Activated B cell treated with CpG ODN at 0.5 μM for 24 hours (primary cell): ENCODE data around the gene STK10. TPM values are rescaled to one million over a fixed set of nuclear protein-coding genes. Genes with fewer than 3 reads are reported as not detected.

Experiments
- ATAC-seq: fragments of 200-7000 bp; cut with Tn5 transposase; one replicate; pipeline ENCODE4 v1.10.0; 2021; ENCODE audit warnings: low read depth, mild to moderate bottlenecking, moderate library complexity
- CTCF ChIA-PET: fragments of 350-600 bp; sonication (Branson Sonifier 250); formaldehyde crosslinking; loops from one replicate; lab custom pipeline; 2021; ENCODE audit warnings: antibody characterized with exemption; lab: Charles Lee
- POLR2A ChIA-PET: fragments of 350-600 bp; sonication (Branson Sonifier 250); formaldehyde crosslinking; loops from one replicate; lab custom pipeline; 2021; ENCODE audit warnings: antibody characterized with exemption; lab: Charles Lee
- DNase-seq: peaks from one replicate; pipeline ENCODE4 v3.0.0; 2022
- H3K27ac Mint-ChIP-seq: one replicate; pipeline ENCODE4 v1.8.0; 2020; ENCODE audit warnings: mixed read lengths
- H3K27me3 Mint-ChIP-seq: one replicate; pipeline ENCODE4 v1.8.0; 2021; ENCODE audit warnings: mixed read lengths
- H3K36me3 Mint-ChIP-seq: one replicate; pipeline ENCODE4 v1.8.0; 2021; ENCODE audit warnings: low read depth, mixed read lengths
- H3K4me1 Mint-ChIP-seq: one replicate; pipeline ENCODE4 v1.8.0; 2021; ENCODE audit warnings: mixed read lengths
- H3K4me3 Mint-ChIP-seq: one replicate; pipeline ENCODE4 v1.8.0; 2020; ENCODE audit warnings: mild to moderate bottlenecking, mixed read lengths
- H3K9me3 Mint-ChIP-seq: one replicate; pipeline ENCODE4 v1.8.0; 2020; ENCODE audit warnings: mixed read lengths
- CTCF ChIP-seq: fragments of 200-600 bp; IDR thresholded peaks from one replicate; pipeline ENCODE4 v1.8.0; 2022; ENCODE audit warnings: antibody characterized with exemption, mild to moderate bottlenecking
- intact Hi-C: fragments of 100-400 bp; cut with micrococcal nuclease; formaldehyde crosslinking; loops from one replicate; pipeline ENCODE4 v1.15.1; 2024
- total RNA-seq: library from RNA; stranded (reverse); gene quantifications from 2 replicates; pipeline ENCODE4 v1.2.3, GENCODE V29; 2022

STK10 gene
- total RNA-seq, 1 donor from 2014 or later: 276 TPM

- Mint-ChIP-seq H3K4me1 (peaks cover 72% of the 10 kb centered on the region), H3K36me3 (peaks cover 53% of the 10 kb centered on the region), H3K27me3 (no peaks in the 10 kb centered on the region), H3K27ac (peak overlapping the region; percentile 98), H3K9me3 (peaks cover 3% of the 10 kb centered on the region), H3K4me3 (peak overlapping the region; percentile 64)
- no peak for TF ChIP-seq CTCF
- CTCF ChIA-PET: no interaction called here
- POLR2A ChIA-PET: interaction anchor here (0.6 to 3.6 kb wide), 5 partner anchors 62 to 75 kb away, joined by 3 to 138 read pairs (median 34); partner anchors contain the start of gene STK10
- DNase-seq (no peak), ATAC-seq (no peak)
- intact Hi-C loops: loop anchor here (5.0 kb wide), 1 partner anchor 944 kb away; the partner anchor contains the start of gene CREBRF
These were observed 75.0 kb downstream of the STK10 start for GRCh38 chr5:172113036-172113435.

GRCh38 chr5:172111852-172112225 is 76.2 kb downstream of the STK10 start:
- ChIA-PET POLR2A (interaction anchor here (0.5 to 3.6 kb wide), 16 partner anchors 11 to 953 kb away, joined by 3 to 138 read pairs (median 4); partner anchors contain the start of genes FBXW11, STK10 and UBTD2), CTCF (interaction anchor here (0.8 to 4.2 kb wide), 5 partner anchors 53 to 660 kb away, joined by 3 to 74 read pairs (median 5); partner anchors contain the start of gene STK10)
- peaks cover 52% of the 10 kb centered on the region for H3K36me3 Mint-ChIP-seq
- DNase-seq: no peak
- no peaks in the 10 kb centered on the region for H3K27me3 Mint-ChIP-seq
- H3K4me3 Mint-ChIP-seq: peak overlapping the region; percentile 77
- H3K9me3 Mint-ChIP-seq: peaks cover 3% of the 10 kb centered on the region
- H3K4me1 Mint-ChIP-seq: peaks cover 80% of the 10 kb centered on the region
- no peak for TF ChIP-seq CTCF
- H3K27ac Mint-ChIP-seq: peak overlapping the region; percentile 98
- ATAC-seq: no peak
- intact Hi-C loops: loop anchor here (1.0 to 5.0 kb wide), 8 partner anchors 32 to 945 kb away; partner anchors contain the start of genes CREBRF, FBXW11 and STK10

- peak; percentile 90 for ATAC-seq
- POLR2A ChIA-PET: interaction anchor here (0.7 to 3.6 kb wide), 15 partner anchors 12 to 723 kb away, joined by 3 to 138 read pairs (median 4); partner anchors contain the start of genes FBXW11, STK10 and UBTD2
- H3K36me3 Mint-ChIP-seq: peaks cover 50% of the 10 kb centered on the region
These were observed 76.8 kb downstream of the STK10 start for GRCh38 chr5:172110921-172111851.

GRCh38 chr5:172110260-172110815 is 77.7 kb downstream of the STK10 start:
- Mint-ChIP-seq H3K4me3 (peak overlapping the region; percentile 77), H3K4me1 (peaks cover 75% of the 10 kb centered on the region), H3K36me3 (peaks cover 52% of the 10 kb centered on the region), H3K27ac (peak overlapping the region; percentile 98), H3K27me3 (no peaks in the 10 kb centered on the region), H3K9me3 (peaks cover 3% of the 10 kb centered on the region)
- no peak for TF ChIP-seq CTCF
- POLR2A ChIA-PET: interaction anchor here (1.3 to 3.6 kb wide), 7 partner anchors 35 to 722 kb away, joined by 3 to 138 read pairs (median 9); partner anchors contain the start of gene STK10
- intact Hi-C loops: loop anchor here (2.0 to 5.0 kb wide), 3 partner anchors 104 to 947 kb away; partner anchors contain the start of genes CREBRF and FBXW11
- ATAC-seq: no peak
- no peak for DNase-seq
- CTCF ChIA-PET: interaction anchor here (1.3 to 4.2 kb wide), 4 partner anchors 65 to 183 kb away, joined by 4 to 74 read pairs (median 6); partner anchors contain the start of gene STK10

More at GRCh38 chr5:172110921-172111851, 76.8 kb downstream of the STK10 start:
- Mint-ChIP-seq H3K4me1 (peaks cover 81% of the 10 kb centered on the region), H3K9me3 (peaks cover 3% of the 10 kb centered on the region), H3K27ac (peak overlapping the region; percentile 98), H3K27me3 (no peaks in the 10 kb centered on the region), H3K4me3 (peak overlapping the region; percentile 77)
- no peak for TF ChIP-seq CTCF
- peak; percentile 84 for DNase-seq
- CTCF ChIA-PET: interaction anchor here (0.7 to 4.2 kb wide), 7 partner anchors 52 to 661 kb away, joined by 3 to 74 read pairs (median 5); partner anchors contain the start of gene STK10
- intact Hi-C loops: loop anchor here (1.0 to 5.0 kb wide), 8 partner anchors 33 to 946 kb away; partner anchors contain the start of genes CREBRF, FBXW11 and STK10
